Gastrocnemius medialis (tissue), 4 donors: ENCODE data around the gene CYB561D1. TPM values are rescaled to one million over a fixed set of nuclear protein-coding genes. Genes with fewer than 3 reads are reported as not detected.

ENCODE experiments used
- ATAC-seq, 2 donors: fragments of 150-250 bp; one replicate each; pipeline ENCODE4 v1.9.1; 2016
- DNase-seq, 2 donors: peaks; one replicate each; pipeline ENCODE4 v3.0.0-alpha.2; 2019
- H3K27ac ChIP-seq, 4 donors: fragments of 200-600 bp; sonication (generic); 1 replicate in 1 of 4; 2 replicates in 3 of 4; pipeline ENCODE4 v1.5.1; 2016 to 2018; ENCODE audit warnings: mild to moderate bottlenecking in 2 of 4, moderate library complexity in 1 of 4
- H3K27me3 ChIP-seq, 3 donors: fragments of 200-600 bp; sonication (generic) in 2 of 3; 1 replicate in 1 of 3; 2 replicates in 2 of 3; pipeline versions ENCODE4 v1.5.1 to v1.6.0; 2016 to 2019; ENCODE audit warnings: mild to moderate bottlenecking in 1 of 3, moderate library complexity in 1 of 3
- H3K36me3 ChIP-seq, 2 donors: fragments of 200-600 bp; sonication (generic) in 1 of 2; one replicate each; pipeline ENCODE4 v1.5.1; 2017 to 2018
- H3K4me1 ChIP-seq, 2 donors: fragments of 200-600 bp; sonication (generic) in 1 of 2; one replicate each; pipeline ENCODE4 v1.5.1; 2016 to 2017; ENCODE audit warnings: mild to moderate bottlenecking in 2 of 2
- H3K4me3 ChIP-seq, 4 donors: fragments of 200-600 bp; sonication (generic) in 3 of 4; 1 replicate in 1 of 4; 2 replicates in 3 of 4; pipeline ENCODE4 v1.5.1; 2016 to 2019; ENCODE audit warnings: mild to moderate bottlenecking in 2 of 4
- H3K9me3 ChIP-seq, 3 donors: fragments of 200-600 bp; sonication (generic) in 2 of 3; 1 replicate in 1 of 3; 2 replicates in 2 of 3; pipeline ENCODE4 v1.5.1; 2016 to 2019
- POLR2A ChIP-seq, 2 donors: fragments of 450-650 bp; IDR thresholded peaks; one replicate each; pipeline ENCODE4 v1.6.1; 2017; ENCODE audit warnings: antibody characterized with exemption in 2 of 2, mild to moderate bottlenecking in 2 of 2, moderate library complexity in 2 of 2
- in situ Hi-C, 4 donors: fragments of 200-750 bp; cut with MboI; loops; one replicate each; pipeline versions ENCODE4 v1.15.0 to v1.8.0; 2017; ENCODE audit warnings: low sequenced_read_pairs in 4 of 4
- intact Hi-C: fragments of 100-400 bp; cut with DNase I; formaldehyde crosslinking; loops from one replicate; pipeline ENCODE4 v1.15.1; 2023; ENCODE audit warnings: low total_unique reads
- total RNA-seq, 4 donors: library from RNA; depleted of rRNA; stranded (reverse); fragments of >200 nt; gene quantifications; one replicate each; pipeline versions ENCODE4 v1.1.0 to v1.2.3, GENCODE V29; 2016
- TF ChIP-seq, protein P1 (sequence below), 5 experiments: fragments of 450-650 bp in 3 of 5; fragments of 200-600 bp in 2 of 5; sonication (generic) in 2 of 5; IDR thresholded peaks in 4 of 5; conservative IDR thresholded peaks in 1 of 5; 1 replicate in 4 of 5; 2 replicates in 1 of 5; pipeline ENCODE4 v1.5.1; 2016 to 2019; ENCODE audit warnings: antibody characterized with exemption in 5 of 5, mild to moderate bottlenecking in 3 of 5, moderate library complexity in 3 of 5

Gene CYB561D1
- total RNA-seq, 4 donors from 2014 or later, result 3.1 to 8.0 (median 3.9) TPM

GRCh38 chr1:109546311-109547109 lies 52.6 kb downstream of the CYB561D1 start:
- Histone ChIP-seq H3K4me3 (peak overlapping the region; percentile 31 to 98 (median 90)), H3K27me3 (no peaks in the 10 kb centered on the region), H3K4me1 (peaks cover 29 to 39% of the 10 kb centered on the region in 2 donors), H3K27ac (peak overlapping the region; percentile 91 to 99 (median 96)), H3K36me3 (no peaks in the 10 kb centered on the region), H3K9me3 (no peaks in the 10 kb centered on the region)
- in situ Hi-C loops, result loop anchor here (5.0 to 25.0 kb wide), 9 partner anchors 76 to 441 kb away; partner anchors contain the start of genes GSTM4 (in 3 of the 4), AHCYL1 (in 2 of the 4) and PSRC1 (in 1 of the 4)
- no peak for TF ChIP-seq POLR2A (IDR thresholded peaks at IDR 0.05)
- TF ChIP-seq, protein P1, sequence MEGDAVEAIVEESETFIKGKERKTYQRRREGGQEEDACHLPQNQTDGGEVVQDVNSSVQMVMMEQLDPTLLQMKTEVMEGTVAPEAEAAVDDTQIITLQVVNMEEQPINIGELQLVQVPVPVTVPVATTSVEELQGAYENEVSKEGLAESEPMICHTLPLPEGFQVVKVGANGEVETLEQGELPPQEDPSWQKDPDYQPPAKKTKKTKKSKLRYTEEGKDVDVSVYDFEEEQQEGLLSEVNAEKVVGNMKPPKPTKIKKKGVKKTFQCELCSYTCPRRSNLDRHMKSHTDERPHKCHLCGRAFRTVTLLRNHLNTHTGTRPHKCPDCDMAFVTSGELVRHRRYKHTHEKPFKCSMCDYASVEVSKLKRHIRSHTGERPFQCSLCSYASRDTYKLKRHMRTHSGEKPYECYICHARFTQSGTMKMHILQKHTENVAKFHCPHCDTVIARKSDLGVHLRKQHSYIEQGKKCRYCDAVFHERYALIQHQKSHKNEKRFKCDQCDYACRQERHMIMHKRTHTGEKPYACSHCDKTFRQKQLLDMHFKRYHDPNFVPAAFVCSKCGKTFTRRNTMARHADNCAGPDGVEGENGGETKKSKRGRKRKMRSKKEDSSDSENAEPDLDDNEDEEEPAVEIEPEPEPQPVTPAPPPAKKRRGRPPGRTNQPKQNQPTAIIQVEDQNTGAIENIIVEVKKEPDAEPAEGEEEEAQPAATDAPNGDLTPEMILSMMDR (IDR thresholded peaks at IDR 0.05 in 4 of 5, conservative IDR thresholded peaks at IDR 0.05 in 1 of 5), result peak; percentile 82 to 87 (median 85)
- intact Hi-C loops, result loop anchor here (1.0 to 5.0 kb wide), 3 partner anchors 74 to 227 kb away; no protein-coding TSS in a partner anchor
- peak; percentile 77 to 83 for DNase-seq
- peak; percentile 56 to 74 for ATAC-seq

DNA sequence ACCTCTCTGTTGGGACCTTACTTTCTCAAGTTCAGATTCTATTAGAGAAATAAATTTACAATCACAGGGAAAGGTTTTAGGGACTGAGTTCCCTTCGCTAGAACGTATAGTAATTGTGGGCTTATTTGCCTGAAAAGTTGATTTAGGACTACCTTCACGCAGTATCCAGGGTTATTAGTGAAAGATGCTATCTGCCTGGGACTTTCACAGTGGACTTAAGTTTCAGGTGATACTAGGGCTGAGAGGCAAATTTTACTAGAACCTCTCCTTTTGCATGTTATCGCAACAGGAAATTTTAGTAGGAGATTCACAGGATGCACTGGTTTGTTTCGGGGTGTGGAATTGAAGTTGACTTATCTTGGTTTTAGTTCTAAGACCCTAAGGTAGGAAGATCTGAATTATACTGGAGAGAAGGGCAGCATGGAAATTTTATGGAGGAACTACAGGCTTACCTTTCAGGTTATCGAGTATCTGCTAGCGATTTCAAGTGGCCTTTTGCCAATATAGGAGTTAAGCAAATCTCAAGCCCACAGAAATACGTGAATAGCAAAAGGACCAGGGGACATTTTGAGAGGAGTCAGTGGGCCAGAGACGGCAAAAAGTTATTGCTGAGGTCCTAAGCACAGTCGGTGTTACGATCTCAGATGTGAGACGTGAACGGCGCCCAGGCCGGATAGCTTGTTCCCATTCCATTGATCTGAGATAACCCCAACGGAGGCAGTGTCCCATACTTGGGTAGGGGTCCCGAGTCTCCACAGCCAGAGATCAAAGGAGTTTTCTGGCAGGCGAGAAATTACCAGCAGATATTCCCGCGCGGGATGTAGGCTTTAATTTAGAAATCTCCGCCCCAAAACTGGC lies 53.8 kb downstream of the CYB561D1 start:
- no peaks in the 10 kb centered on the region for H3K27me3 ChIP-seq
- no peaks in the 10 kb centered on the region for H3K36me3 ChIP-seq
- TF ChIP-seq, protein P1 (IDR thresholded peaks at IDR 0.05 in 4 of 5, conservative IDR thresholded peaks at IDR 0.05 in 1 of 5), result no peak
- no peak for TF ChIP-seq POLR2A (IDR thresholded peaks at IDR 0.05)
- in situ Hi-C loops (loop anchor here (5.0 to 25.0 kb wide), 9 partner anchors 75 to 440 kb away; partner anchors contain the start of genes GSTM4 (in 3 of the 4), AHCYL1 (in 2 of the 4) and PSRC1 (in 1 of the 4)), intact Hi-C loops (loop anchor here (1.0 to 5.0 kb wide), 3 partner anchors 73 to 437 kb away; partner anchors contain the start of gene AHCYL1)
- peaks cover 30 to 33% of the 10 kb centered on the region in 2 donors for H3K4me1 ChIP-seq
- DNase-seq (no peak), ATAC-seq (peak; percentile 42 to 51)
- H3K9me3 ChIP-seq, result no peaks in the 10 kb centered on the region
- H3K4me3 ChIP-seq, result peak overlapping the region; percentile 82 to 98 (median 93)
- peak overlapping the region; percentile 91 to 99 (median 96) for H3K27ac ChIP-seq

DNA sequence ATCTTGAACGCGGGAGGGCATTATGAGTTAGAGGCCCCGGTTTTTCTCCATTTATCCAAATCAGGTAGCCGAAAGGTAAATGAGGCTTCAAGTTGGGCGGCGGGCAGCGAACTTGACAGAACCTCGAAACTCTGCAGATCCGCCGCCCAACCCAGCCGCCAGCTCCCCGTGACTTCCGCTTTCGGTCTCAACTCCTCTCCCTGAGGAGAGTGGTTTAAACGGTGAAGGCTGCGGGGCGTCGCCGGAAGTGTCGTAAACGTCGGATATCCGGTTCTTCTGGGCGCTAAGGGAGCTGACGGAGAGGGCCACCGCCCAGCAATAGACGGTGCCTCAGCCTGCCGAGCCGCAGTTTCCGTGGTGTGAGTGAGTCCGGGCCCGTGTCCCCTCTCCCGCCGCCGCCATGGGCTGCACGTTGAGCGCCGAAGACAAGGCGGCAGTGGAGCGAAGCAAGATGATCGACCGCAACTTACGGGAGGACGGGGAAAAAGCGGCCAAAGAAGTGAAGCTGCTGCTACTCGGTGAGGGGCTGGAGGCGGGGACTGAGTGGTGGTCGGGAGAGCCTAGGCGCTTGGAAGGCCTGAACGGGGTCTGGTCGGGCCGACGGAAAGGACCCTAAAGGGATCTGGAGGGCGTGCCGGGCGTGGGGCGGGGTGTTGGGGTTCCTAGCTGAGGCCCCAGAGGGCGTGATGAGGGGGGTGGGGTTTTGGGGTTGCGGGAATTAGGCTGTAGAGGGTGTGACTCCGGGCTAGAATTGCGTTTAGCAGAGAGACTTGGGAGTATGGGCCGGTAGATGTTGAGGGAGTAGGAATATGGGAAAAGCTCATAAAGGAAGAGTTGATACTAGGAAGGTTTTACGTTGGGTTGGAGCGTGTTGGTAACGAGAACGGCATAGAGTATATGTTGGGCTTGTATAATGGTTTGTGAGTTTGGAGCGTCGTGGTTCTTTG lies 54.7 kb downstream of the CYB561D1 start, which contains the start of gene GNAI3:
TSS of gene GNAI3 (plus strand) at position 295 of the 947 bp plus-strand sequence. CDS start at position 401, 106 bp downstream.
- peak; percentile 96 for DNase-seq
- H3K36me3 ChIP-seq, result no peaks in the 10 kb centered on the region
- H3K9me3 ChIP-seq, result no peaks in the 10 kb centered on the region
- peaks cover 33 to 34% of the 10 kb centered on the region in 2 donors for H3K4me1 ChIP-seq
- ATAC-seq, result peak; percentile 96 to 97
- TF ChIP-seq POLR2A (IDR thresholded peaks at IDR 0.05), result peak; percentile 97
- TF ChIP-seq, protein P1 (IDR thresholded peaks at IDR 0.05 in 4 of 5, conservative IDR thresholded peaks at IDR 0.05 in 1 of 5), result peak in 1 of 5 experiments; percentile 27
- peak within 1 kb of the TSS; percentile 91 to 99 (median 96) for H3K27ac ChIP-seq
- in situ Hi-C loops (loop anchor here (5.0 to 25.0 kb wide), 9 partner anchors 74 to 439 kb away; partner anchors contain the start of genes GSTM4 (in 3 of the 4), AHCYL1 (in 2 of the 4) and PSRC1 (in 1 of the 4)), intact Hi-C loops (loop anchor here (1.0 to 5.0 kb wide), 2 partner anchors 94 to 436 kb away; partner anchors contain the start of gene AHCYL1)
- peak within 1 kb of the TSS; percentile 82 to 98 (median 93) for H3K4me3 ChIP-seq
- H3K27me3 ChIP-seq, result no peaks in the 10 kb centered on the region

Other genes with a start within 250 kb of the CYB561D1 start
- gene CELSR2, start 244.6 kb upstream of the CYB561D1 start, total RNA-seq, result 10 to 100 TPM in 1 of 4 donors, 1 to 10 TPM in 3; 5.8 to 12.5 (median 7.9) TPM
- gene PSRC1, start 210.9 kb upstream of the CYB561D1 start, total RNA-seq, result 1 to 10 TPM in 1 of 4 donors, under 1 TPM in 2, not detected in 1; 0.19 to 2.3 (median 0.84) TPM
- 1 to 10 TPM in 1 of 4 donors, not detected in 3; 3.1 TPM for gene MYBPHL, start 187.1 kb upstream of the CYB561D1 start, total RNA-seq
- 100 to 1,000 TPM in 3 of 4 donors, 10 to 100 TPM in 1; 93.7 to 226 (median 190) TPM for gene SORT1, start 96.2 kb upstream of the CYB561D1 start, total RNA-seq
- gene PSMA5, start 67.6 kb upstream of the CYB561D1 start, total RNA-seq, result 10 to 100 TPM; 63.5 to 82.5 (median 78.2) TPM
- gene SYPL2, start 27.5 kb upstream of the CYB561D1 start, total RNA-seq, result 100 to 1,000 TPM in 1 of 4 donors, 10 to 100 TPM in 3; 15.7 to 127 (median 83.7) TPM
- gene ATXN7L2, start 10.2 kb upstream of the CYB561D1 start, total RNA-seq, result 10 to 100 TPM in 1 of 4 donors, 1 to 10 TPM in 3; 2.1 to 12.1 (median 6.5) TPM
- gene AMIGO1, start 15.6 kb downstream of the CYB561D1 start, total RNA-seq, result 10 to 100 TPM in 3 of 4 donors, 1 to 10 TPM in 1; 8.6 to 20.9 (median 15.1) TPM
- not detected for gene GPR61, start 45.8 kb downstream of the CYB561D1 start, total RNA-seq
- gene GNAI3, start 54.5 kb downstream of the CYB561D1 start, total RNA-seq, result 1 to 10 TPM in 3 of 4 donors, under 1 TPM in 1; 0.90 to 2.5 (median 1.8) TPM
- not detected for gene GNAT2, start 125.5 kb downstream of the CYB561D1 start, total RNA-seq
- 10 to 100 TPM in 2 of 4 donors, 1 to 10 TPM in 2; 5.3 to 19.4 (median 10.4) TPM for gene AMPD2, start 125.7 kb downstream of the CYB561D1 start, total RNA-seq
- 10 to 100 TPM; 18.1 to 28.9 (median 25.0) TPM for gene GSTM4, start 162.0 kb downstream of the CYB561D1 start, total RNA-seq
- 10 to 100 TPM; 29.2 to 41.4 (median 39.0) TPM for gene GSTM2, start 174.0 kb downstream of the CYB561D1 start, total RNA-seq
- 10 to 100 TPM in 1 of 4 donors, not detected in 3; 30.3 TPM for gene GSTM1, start 193.7 kb downstream of the CYB561D1 start, total RNA-seq
- gene GSTM5, start 218.2 kb downstream of the CYB561D1 start, total RNA-seq, result 1 to 10 TPM in 1 of 4 donors, under 1 TPM in 3; 0.15 to 1.9 (median 0.63) TPM
- gene GSTM3, start 246.9 kb downstream of the CYB561D1 start, total RNA-seq, result 10 to 100 TPM; 54.2 to 85.6 (median 71.8) TPM